Measurements from ENCODE around the gene IL12B. TPM values are rescaled to one million over a fixed set of nuclear protein-coding genes. Genes with fewer than 3 reads are reported as not detected.
"Not testable (repeated sequence)": the region's sequence is repeated elsewhere in the genome, so short reads cannot be mapped to it uniquely, and the experiment has no call there.

The IL12B gene
- under 1 TPM in 3 of 4 donors, not detected in 1; 0.05 to 0.09 (median 0.06) TPM for polyA plus RNA-seq (ENCODE audit: insufficient read length in 4 of 4)

GRCh38 chr5:159330131-159330800, at the start of gene IL12B:
Gene IL12B (minus strand): TSS chr5:159330487. CDS start chr5:159326782, 3,705 bp downstream.
- no peak for DNase-seq (ENCODE audit: low read depth in 4 of 4, low spot score in 2 of 4)

DNA sequence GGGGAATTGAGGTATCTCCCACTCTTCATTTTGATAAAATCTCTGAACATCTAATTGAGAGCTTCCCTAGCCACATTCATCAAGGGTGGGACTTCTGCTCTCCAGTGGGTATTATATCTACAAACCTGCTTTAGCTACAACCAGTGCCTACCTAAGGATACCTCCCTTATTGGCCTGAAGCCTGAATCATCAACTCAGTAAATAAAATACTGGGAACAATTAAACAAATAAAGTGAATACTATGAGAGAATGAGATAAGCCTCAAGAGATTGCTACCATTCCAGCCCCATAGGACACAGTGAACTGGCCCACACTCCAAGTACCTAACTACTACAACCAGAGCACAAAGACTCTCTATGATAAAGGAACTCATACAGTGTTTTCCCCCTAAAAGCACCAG, 47.4 kb upstream of the IL12B start:
- DNase-seq (ENCODE audit: low read depth in 4 of 4, low spot score in 2 of 4): no peak

DNA sequence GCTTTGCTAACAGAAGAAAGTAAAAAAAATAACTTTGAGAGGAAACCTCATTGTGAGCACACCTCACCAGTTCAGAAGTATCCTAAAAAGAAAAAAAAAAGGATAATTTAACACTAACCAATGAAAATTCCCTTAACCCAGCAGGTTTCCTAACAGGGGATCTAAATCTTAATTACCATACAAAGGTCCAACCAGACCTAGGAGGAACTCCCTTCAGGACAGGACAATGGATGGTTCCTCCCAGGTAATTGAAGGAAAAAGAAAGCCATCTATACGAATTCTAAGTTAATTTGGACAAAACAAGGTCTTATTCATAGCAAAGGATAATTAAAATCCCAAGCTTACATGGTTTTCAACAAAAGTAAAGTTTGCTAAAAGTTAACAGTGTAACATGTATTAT, 37.6 kb upstream of the IL12B start:
- not testable (repeated sequence) for DNase-seq (ENCODE audit: low read depth in 4 of 4, low spot score in 2 of 4)

GRCh38 chr5:159366776-159367175, 36.5 kb upstream of the IL12B start:
- not testable (repeated sequence) for DNase-seq (ENCODE audit: low read depth in 4 of 4, low spot score in 2 of 4)

DNA sequence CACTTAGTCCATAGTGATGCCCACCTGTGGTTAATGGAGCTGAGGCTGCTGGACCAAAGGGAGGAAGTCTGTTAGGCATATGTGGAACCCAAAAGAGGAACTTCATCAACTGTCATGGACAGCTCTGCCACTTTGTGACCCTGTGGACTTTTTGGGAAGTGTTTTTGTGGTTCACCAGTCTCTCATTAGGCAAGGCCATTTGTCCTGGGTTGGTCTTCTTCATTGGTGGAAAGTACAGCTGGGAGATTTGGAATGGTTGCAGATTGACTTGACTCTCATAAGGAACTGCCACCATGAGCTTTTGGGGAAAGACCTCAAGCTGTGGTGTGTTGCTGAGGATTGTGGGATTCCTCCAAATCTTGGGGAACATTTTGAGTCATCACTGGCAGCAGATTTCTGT, 31.9 kb upstream of the IL12B start:
- no peak for DNase-seq (ENCODE audit: low read depth in 4 of 4, low spot score in 2 of 4)

DNA sequence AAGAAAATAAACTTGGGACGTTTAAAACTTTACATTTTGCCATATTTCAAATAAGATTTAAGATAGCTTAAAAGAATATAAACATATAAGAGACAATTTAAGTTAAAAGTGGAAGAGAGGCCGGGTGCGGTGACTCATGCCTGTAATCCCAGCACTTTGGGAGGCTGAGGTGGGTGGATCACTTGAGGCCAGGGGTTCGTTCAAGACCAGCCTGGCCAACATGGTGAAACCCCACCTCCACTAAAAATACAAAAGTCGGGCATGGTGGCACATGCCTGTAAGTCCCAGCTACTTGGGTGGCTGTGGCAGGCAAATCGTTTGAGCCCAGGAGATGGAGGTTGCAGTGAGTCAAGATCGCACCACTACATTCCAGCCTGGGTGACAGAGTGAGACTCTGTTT, 29.6 kb upstream of the IL12B start:
- not testable (repeated sequence) for DNase-seq (ENCODE audit: low read depth in 4 of 4, low spot score in 2 of 4)

- no peak for DNase-seq (ENCODE audit: low read depth in 4 of 4, low spot score in 2 of 4)
These were observed 29.1 kb upstream of the IL12B start for GRCh38 chr5:159359408-159359807.

DNA sequence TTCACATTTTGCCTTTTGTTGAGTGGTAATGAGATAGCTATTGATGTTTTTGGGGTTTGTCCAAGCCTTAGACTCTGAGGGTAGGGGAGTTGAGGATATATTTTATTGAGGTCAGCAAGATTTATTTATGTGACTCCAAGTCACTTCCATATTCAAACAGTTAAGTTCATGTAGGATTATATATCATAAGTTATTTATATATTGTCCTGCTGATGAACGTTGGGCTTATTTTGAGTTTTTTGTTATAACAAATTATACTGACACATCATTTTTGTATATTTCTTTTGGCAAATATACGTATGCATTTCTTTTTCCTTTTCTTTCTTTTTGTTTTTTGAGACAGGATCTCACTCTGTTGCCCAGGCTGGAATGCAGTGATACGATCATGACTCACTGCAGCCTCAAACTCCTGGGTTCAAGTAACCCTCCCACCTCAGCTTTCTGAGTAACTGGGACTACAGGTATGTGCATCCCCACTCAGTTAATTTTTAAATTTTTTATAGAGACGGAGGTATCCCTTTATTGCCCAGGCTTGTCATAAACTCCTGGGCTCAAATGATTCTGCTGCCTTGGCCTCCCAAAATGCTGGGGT, 23.5 kb upstream of the IL12B start:
- no peak for DNase-seq (ENCODE audit: low read depth in 4 of 4, low spot score in 2 of 4)

GRCh38 chr5:159350644-159351043, 20.4 kb upstream of the IL12B start:
- DNase-seq (ENCODE audit: low read depth in 4 of 4, low spot score in 2 of 4): not testable (repeated sequence)

DNA sequence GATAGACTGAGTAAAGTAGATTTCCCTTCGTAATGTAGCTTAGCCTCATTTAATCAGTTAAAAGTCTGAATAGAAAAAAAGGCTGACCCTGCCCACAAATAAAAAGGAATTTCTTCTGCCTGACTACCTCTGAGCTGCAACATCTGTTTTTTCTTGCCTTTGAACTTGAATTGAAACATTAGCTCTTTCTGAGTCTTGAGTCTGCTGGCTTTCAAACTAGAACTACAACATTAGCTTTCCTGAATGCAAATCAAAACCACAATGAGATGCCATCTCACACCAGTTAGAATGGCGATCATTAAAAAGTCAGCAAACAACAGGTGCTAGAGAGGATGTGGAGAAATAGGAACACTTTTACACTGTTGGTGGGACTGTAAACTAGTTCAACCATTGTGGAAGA, 19.9 kb upstream of the IL12B start:
- DNase-seq (ENCODE audit: low read depth in 4 of 4, low spot score in 2 of 4): not testable (repeated sequence)

DNA sequence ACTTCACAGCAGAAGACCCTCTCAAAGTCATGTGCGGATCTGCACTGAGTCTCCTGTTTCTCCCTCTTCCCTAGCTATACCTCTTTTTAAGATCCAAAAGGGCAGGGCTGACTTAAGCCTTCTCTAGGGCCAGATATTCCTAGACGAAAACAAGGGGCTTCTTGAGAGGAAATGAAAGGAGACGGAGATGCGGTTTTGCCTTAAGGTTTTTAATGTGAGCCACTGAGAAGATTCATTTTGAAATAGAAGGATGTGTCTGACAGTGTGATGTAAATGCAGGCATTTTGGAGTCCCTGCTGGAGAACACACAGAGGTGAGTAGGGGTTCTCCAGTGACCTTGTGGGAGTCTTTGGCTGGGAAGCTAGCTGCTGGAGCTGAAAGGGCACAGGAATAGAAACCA, 15.6 kb upstream of the IL12B start:
- DNase-seq (ENCODE audit: low read depth in 4 of 4, low spot score in 2 of 4): no peak

- no peak for DNase-seq (ENCODE audit: low read depth in 4 of 4, low spot score in 2 of 4)
These were observed 15.0 kb upstream of the IL12B start for GRCh38 chr5:159345336-159345735.

DNA sequence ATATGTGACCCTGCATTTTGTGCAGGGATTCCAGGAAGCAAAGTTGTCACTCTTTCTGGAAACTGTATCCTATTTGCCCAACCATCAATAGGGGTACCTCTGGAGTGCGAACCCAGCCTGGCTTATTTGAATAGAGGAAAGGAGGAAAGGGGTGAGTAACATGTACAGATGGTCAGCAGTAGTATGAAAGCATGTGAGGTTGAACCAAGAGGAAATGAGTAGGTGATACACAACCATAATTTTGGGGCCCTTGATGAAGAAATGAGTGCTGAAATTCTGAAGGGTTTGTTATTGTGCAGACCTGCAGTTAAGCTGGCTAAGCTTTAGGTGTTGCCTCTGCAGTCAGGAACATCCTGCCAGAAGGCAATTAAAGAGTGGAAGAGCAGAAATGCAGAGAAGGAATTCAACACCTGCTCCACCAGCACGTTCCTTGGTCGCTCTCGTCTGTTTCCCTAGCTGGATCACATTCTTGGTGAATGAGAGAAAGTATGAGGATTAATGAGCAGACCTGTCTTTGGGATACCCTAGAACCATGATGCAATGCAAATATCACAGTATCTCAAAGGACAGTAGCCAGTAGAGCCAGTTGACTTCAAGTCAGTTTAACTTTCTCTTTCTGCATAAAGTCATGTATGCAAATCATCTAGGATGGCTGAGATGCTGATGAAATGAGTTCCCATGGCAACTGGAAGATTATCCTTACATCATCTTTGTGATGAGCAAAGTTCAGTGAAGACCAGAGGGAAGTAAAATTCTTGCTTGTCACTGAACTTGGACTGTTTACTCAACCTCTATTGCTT, 13.2 kb upstream of the IL12B start:
- DNase-seq (ENCODE audit: low read depth in 4 of 4, low spot score in 2 of 4): no peak

DNA sequence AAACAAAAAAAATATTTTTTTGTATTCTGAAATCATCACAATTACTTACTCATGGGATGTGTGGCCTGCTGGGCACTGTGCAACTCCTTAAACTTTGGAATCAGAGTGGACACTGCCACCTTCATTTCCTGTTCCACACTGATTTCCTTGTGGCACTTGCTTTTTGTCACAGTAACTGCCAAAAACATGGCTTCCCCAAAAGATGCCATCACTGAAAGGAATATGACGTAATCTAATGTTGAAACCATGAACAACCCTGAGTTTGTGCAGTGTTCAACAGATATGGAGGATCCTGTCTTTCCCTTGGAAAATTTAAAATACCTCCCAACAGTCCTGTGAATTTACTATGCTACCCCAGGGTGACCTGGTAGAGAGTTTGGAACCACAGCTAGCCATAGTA, 12.6 kb upstream of the IL12B start:
- DNase-seq (ENCODE audit: low read depth in 4 of 4, low spot score in 2 of 4): no peak

DNA sequence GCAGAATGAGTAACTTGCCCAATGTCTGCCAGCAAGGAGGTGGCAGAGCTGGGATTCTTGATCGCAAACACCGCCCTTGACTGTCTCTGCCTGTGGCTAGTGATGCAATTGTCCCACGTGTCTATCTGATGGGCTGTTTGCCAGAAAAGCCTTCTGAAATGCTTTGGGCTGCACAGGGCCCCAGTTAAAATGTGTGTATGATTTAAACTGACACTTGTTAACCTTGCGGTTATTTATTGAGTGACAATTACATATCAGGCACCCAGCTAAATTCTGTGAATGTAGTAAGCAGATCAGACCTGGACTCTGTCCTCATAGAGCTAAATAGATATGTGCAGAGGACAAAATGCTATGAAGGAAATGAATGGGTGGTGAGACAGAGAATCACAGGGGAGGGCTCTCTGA, 11.6 kb upstream of the IL12B start:
- no peak for DNase-seq (ENCODE audit: low read depth in 4 of 4, low spot score in 2 of 4)

- DNase-seq (ENCODE audit: low read depth in 4 of 4, low spot score in 2 of 4): no peak
These were observed 10.9 kb upstream of the IL12B start for GRCh38 chr5:159341145-159341544.

GRCh38 chr5:159340511-159340910, 10.2 kb upstream of the IL12B start:
- DNase-seq (ENCODE audit: low read depth in 4 of 4, low spot score in 2 of 4): no peak

DNA sequence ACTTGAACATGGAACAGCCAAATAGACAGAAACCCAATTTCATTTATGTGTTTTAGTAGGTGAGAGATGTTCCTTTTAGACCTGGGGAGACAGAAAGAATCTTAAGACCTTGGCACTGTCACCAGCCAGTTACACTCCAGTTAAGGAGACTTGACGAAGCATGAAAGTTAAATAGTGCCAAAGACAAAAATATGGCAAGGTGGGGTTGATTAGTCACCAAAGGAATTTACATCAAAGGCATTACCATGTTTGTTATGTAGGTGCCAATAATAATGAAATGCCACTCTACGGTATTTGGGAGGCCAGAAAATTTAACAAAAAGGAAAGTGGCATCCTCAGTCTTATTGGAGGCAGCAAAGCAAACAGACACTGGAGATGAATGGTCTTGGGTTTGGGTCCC, 9.2 kb upstream of the IL12B start:
- DNase-seq (ENCODE audit: low read depth in 4 of 4, low spot score in 2 of 4): no peak

DNA sequence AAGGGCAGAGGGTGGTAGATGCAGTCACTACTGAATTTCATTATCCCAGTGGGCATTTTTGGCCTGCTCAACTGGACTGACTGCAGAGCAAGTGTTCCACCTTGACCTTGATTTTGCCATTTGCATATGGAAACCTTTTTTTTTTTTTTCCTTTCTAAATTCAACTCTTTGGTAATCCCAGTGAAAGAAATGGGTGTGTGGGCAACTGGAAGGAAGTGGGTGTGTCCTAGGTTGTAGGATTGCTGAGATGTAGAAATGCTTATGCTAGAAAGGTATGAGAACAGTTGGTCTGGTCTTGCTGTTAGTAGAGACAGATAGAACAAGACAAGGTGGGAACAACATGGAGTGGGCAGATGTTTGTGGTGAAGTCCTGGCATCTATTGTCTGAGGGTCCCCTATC, 7.8 kb upstream of the IL12B start:
- no peak for DNase-seq (ENCODE audit: low read depth in 4 of 4, low spot score in 2 of 4)

- no peak for DNase-seq (ENCODE audit: low read depth in 4 of 4, low spot score in 2 of 4)
These were observed 7.0 kb upstream of the IL12B start for GRCh38 chr5:159337016-159337955.

- DNase-seq (ENCODE audit: low read depth in 4 of 4, low spot score in 2 of 4): no peak
These were observed 6.3 kb upstream of the IL12B start for GRCh38 chr5:159336586-159336985.
